ENCODE data around the gene MSRB3. TPM values are rescaled to one million over a fixed set of nuclear protein-coding genes. Genes with fewer than 3 reads are reported as not detected.

The MSRB3 gene
- total RNA-seq, 1 experiment from 2014 or later, result 0.55 TPM

- no peaks in the 10 kb centered on the region for H3K27me3 ChIP-seq (ENCODE audit: insufficient read depth, low read depth)
- no TSS peak for BruUV-seq (replicated peaks)
- POLR2A ChIA-PET (ENCODE audit: unreplicated experiment), result no interaction called here
- H2AFZ ChIP-seq, result no peak overlapping the region
- CTCF ChIA-PET, result no interaction called here
- no peaks in the 10 kb centered on the region for H3F3A ChIP-seq (ENCODE audit: insufficient read depth, low read depth)
- intact Hi-C loops (cut with micrococcal nuclease; ENCODE audit: unreplicated experiment), result no loop called here
- DNase-seq, result no peak
- no peak overlapping the region for H3K27ac ChIP-seq
- H3K4me1 ChIP-seq (replicated peaks; ENCODE audit: insufficient read depth), result no peaks in the 10 kb centered on the region
- H3K9me3 ChIP-seq (ENCODE audit: insufficient read depth, low read depth), result no peaks in the 10 kb centered on the region
- no peak for TF ChIP-seq EZH2 (IDR thresholded peaks at IDR 0.05; ENCODE audit: low read depth)
- TF ChIP-seq, protein P1, sequence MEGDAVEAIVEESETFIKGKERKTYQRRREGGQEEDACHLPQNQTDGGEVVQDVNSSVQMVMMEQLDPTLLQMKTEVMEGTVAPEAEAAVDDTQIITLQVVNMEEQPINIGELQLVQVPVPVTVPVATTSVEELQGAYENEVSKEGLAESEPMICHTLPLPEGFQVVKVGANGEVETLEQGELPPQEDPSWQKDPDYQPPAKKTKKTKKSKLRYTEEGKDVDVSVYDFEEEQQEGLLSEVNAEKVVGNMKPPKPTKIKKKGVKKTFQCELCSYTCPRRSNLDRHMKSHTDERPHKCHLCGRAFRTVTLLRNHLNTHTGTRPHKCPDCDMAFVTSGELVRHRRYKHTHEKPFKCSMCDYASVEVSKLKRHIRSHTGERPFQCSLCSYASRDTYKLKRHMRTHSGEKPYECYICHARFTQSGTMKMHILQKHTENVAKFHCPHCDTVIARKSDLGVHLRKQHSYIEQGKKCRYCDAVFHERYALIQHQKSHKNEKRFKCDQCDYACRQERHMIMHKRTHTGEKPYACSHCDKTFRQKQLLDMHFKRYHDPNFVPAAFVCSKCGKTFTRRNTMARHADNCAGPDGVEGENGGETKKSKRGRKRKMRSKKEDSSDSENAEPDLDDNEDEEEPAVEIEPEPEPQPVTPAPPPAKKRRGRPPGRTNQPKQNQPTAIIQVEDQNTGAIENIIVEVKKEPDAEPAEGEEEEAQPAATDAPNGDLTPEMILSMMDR (conservative IDR thresholded peaks at IDR 0.05), result no peak
- 0 out of 2 replicates have a peak, but pooled peaks cover 6% of the 10 kb centered on the region for H3K9me2 ChIP-seq (ENCODE audit: insufficient read depth)
- H3K4me3 ChIP-seq, result no peak overlapping the region
- no peaks in the 10 kb centered on the region for H3K79me2 ChIP-seq (ENCODE audit: low read depth)
- no peaks in the 10 kb centered on the region for H3K36me3 ChIP-seq (ENCODE audit: low read depth)
- no peaks in the 10 kb centered on the region for H4K20me1 ChIP-seq (ENCODE audit: insufficient read depth)
- no peak overlapping the region for H3K4me2 ChIP-seq
These were observed 14.7 kb upstream of the MSRB3 start for GRCh38 chr12:65263777-65264176.

DNA sequence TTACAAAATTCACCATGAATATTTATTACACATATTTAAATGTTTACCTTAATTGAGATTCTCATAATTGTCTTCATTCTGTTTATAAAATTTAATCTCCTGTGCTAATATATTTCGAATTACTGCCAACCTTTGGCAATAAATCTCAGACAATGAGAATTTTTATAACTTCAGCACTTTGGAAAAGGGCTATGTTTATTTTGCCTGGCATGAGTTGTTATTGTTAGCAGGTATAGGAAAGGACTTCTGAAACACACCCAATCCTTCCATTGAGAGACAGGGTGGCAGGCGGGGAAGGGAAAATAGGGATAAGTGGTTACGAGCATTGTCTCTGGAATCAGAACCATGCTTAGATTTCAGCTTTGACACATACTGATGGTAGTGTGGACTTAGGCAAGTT is 12.1 kb upstream of the MSRB3 start:
- no peaks in the 10 kb centered on the region for H3F3A ChIP-seq (ENCODE audit: insufficient read depth, low read depth)
- peaks cover 9% of the 10 kb centered on the region; the same call in 1 of the 2 replicates for H3K4me1 ChIP-seq (replicated peaks; ENCODE audit: insufficient read depth)
- ChIA-PET POLR2A (ENCODE audit: unreplicated experiment) (no interaction called here), CTCF (no interaction called here)
- no peaks in the 10 kb centered on the region for H3K36me3 ChIP-seq (ENCODE audit: low read depth)
- no peak overlapping the region for H3K4me3 ChIP-seq
- H3K79me2 ChIP-seq (ENCODE audit: low read depth), result no peaks in the 10 kb centered on the region
- H3K9me3 ChIP-seq (ENCODE audit: insufficient read depth, low read depth), result no peaks in the 10 kb centered on the region
- intact Hi-C loops (cut with micrococcal nuclease; ENCODE audit: unreplicated experiment), result no loop called here
- H3K27ac ChIP-seq, result no peak overlapping the region
- H4K20me1 ChIP-seq (ENCODE audit: insufficient read depth), result no peaks in the 10 kb centered on the region
- H3K4me2 ChIP-seq, result no peak overlapping the region
- TF ChIP-seq, protein P1 (conservative IDR thresholded peaks at IDR 0.05), result no peak
- TF ChIP-seq EZH2 (IDR thresholded peaks at IDR 0.05; ENCODE audit: low read depth), result no peak
- H2AFZ ChIP-seq, result no peak overlapping the region
- 0 out of 2 replicates have a peak, but pooled peaks cover 6% of the 10 kb centered on the region for H3K9me2 ChIP-seq (ENCODE audit: insufficient read depth)
- DNase-seq, result no peak
- H3K27me3 ChIP-seq (ENCODE audit: insufficient read depth, low read depth), result no peaks in the 10 kb centered on the region
- no TSS peak for BruUV-seq (replicated peaks)

GRCh38 chr12:65269603-65270002 is 8.9 kb upstream of the MSRB3 start:
- no TSS peak for BruUV-seq (replicated peaks)
- POLR2A ChIA-PET (ENCODE audit: unreplicated experiment), result no interaction called here
- Histone ChIP-seq H3K27ac (no peak overlapping the region), H3K79me2 (ENCODE audit: low read depth) (no peaks in the 10 kb centered on the region), H3K9me2 (ENCODE audit: insufficient read depth) (0 out of 2 replicates have a peak, but pooled peaks cover 6% of the 10 kb centered on the region), H4K20me1 (ENCODE audit: insufficient read depth) (no peaks in the 10 kb centered on the region), H2AFZ (no peak overlapping the region), H3K4me2 (no peak overlapping the region), H3K4me3 (no peak overlapping the region), H3F3A (ENCODE audit: insufficient read depth, low read depth) (no peaks in the 10 kb centered on the region), H3K27me3 (ENCODE audit: insufficient read depth, low read depth) (no peaks in the 10 kb centered on the region), H3K36me3 (ENCODE audit: low read depth) (no peaks in the 10 kb centered on the region), H3K4me1 (replicated peaks; ENCODE audit: insufficient read depth) (peaks cover 9% of the 10 kb centered on the region; the same call in 1 of the 2 replicates), H3K9me3 (ENCODE audit: insufficient read depth, low read depth) (no peaks in the 10 kb centered on the region)
- no peak for TF ChIP-seq EZH2 (IDR thresholded peaks at IDR 0.05; ENCODE audit: low read depth)
- TF ChIP-seq, protein P1 (conservative IDR thresholded peaks at IDR 0.05), result no peak
- intact Hi-C loops (cut with micrococcal nuclease; ENCODE audit: unreplicated experiment), result loop anchor here (10.0 kb wide), 1 partner anchor 475 kb away; no protein-coding TSS in a partner anchor
- CTCF ChIA-PET, result no interaction called here
- DNase-seq, result no peak
